Posterior cingulate gyrus (tissue), 11 donors: Measurements from ENCODE around the gene CHMP1A.
"Not testable (repeated sequence)": the region's sequence is repeated elsewhere in the genome, so short reads cannot be mapped to it uniquely, and the experiment has no call there.

Experiments
- DNase-seq, 10 donors: peaks; one replicate each; pipeline versions ENCODE4 v3.0.0 to v3.0.0-alpha.2; 2020 to 2021; ENCODE audit warnings: mixed read lengths in 3 of 10
- intact Hi-C: fragments of 100-400 bp; cut with DNase I; formaldehyde crosslinking; loops from one replicate; pipeline ENCODE4 v1.15.1; 2023

CHMP1A gene

DNA sequence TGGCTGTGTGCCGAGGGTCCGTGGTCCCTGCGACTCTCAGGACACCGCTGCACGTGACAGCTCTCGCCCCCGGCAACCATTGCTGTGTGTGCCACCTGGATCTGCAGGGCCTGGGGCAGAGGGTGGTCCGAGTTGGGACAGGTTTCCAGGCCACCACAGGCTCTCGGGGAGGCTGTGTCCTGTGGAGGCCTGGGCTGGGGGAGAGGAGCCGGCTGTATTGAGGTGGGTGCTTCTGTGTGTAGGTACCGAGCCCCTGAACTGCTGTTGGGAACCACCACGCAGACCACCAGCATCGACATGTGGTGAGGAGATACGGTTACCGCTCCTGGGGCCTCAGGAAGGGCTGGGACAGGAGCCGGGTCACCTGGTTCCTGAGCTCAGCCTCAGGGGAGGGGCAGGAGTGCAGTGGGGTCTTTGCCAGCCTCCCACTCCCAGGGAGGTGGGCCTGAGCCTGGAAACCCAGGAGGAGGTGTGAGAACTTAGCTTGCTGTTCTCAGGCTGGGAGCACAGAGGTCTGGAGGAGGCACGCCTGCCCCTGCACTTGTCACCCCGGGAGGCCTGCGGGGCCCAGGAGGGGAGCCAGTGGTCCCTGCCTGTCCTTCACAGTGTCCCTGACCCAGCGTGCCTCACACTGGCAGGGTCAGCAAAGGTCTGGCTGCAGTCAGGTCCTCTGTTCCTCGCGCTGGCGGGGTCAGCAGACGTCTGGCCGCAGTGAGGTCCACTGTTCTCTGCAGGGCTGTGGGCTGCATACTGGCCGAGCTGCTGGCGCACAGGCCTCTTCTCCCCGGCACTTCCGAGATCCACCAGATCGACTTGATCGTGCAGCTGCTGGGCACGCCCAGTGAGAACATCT lies 36.6 kb upstream of the CHMP1A start:
- DNase-seq = peak in 3 of 10 donors; percentile 73 to 85 (median 79)
- intact Hi-C loops = no loop called here

DNA sequence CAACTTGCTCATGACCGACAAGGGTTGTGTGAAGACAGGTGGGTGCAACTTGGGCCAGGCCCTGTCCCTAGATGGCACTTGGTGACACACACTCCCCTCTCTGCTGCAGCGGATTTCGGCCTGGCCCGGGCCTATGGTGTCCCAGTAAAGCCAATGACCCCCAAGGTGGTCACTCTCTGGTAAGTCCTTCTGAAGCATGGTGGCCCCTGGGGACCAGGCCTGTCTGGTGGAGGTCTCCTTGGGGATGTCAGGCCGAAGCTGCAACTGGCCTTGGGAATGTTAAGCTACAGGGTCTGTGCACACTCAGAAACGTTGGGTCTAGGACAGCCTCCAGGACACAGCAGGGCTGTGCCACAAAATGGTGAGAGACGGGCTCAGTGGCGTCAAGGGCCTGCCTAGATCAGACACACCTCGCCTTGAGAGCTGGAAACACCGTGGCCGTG lies 35.8 kb upstream of the CHMP1A start:
- DNase-seq = peak in 3 of 10 donors; percentile 35 to 67 (median 42)
- intact Hi-C loops = no loop called here

DNA sequence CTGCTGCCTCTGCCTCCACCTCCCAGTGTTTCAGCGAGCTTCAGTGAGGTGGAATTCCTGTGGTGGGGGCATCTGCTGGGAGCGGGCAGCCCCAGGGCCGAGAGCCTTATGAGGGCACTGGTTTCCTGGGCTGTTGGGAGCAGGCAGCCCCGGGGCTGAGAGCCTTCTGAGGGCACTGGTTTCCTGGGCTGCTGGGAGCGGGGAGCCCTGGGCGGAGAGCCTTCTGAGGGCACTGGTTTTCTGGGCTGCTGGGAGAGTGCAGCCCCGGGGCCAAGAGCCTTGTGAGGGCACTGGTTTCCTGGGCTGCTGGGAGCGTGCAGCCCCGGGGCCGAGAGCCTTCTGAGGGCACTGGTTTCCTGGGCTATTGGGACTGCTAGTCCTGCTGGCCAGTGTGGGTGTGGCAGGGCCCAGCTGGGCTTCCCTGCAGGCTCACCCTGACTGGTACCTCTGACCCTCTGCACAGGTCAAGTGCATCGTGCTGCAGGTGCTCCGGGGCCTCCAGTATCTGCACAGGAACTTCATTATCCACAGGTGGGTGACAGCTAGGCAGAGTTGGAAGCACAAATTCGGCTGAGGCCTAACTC lies 34.6 kb upstream of the CHMP1A start:
- intact Hi-C loops = no loop called here

DNA sequence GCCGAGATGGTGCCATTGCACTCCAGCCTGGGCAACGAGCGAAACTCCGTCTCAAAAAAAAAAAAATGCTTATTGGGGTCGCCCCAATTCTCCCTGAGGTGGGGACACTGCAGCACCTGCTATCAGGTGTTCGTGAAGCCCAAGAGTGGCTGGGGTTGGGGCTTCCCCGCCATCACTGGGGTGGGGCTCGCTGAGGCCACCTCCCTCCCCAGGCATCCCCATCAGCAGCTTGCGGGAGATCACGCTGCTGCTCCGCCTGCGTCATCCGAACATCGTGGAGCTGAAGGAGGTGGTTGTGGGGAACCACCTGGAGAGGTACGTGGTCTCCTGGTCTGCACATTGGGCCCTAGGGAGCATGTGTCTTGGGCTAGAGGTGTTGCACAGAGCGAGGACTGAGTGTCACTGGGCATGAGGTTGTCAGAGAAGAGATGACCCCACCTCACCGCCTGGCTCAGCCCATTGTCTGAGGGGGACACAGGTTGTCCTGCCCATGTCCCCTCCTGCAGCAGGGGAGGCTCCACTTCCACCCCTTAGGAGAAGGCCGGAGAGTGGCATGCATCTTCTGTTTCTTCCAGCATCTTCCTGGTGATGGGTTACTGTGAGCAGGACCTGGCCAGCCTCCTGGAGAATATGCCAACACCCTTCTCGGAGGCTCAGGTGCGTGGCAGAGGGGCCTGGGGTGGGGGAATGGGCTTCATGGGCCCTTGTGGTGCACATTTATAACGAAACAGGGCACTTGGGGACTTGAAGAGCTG lies 33.9 kb upstream of the CHMP1A start:
- DNase-seq = peak in 3 of 10 donors; percentile 41 to 73 (median 57)
- intact Hi-C loops = no loop called here

More for the DNA sequence above, 34.6 kb upstream of the CHMP1A start:
- peak in 3 of 10 donors; percentile 19 to 59 (median 45) for DNase-seq

DNA sequence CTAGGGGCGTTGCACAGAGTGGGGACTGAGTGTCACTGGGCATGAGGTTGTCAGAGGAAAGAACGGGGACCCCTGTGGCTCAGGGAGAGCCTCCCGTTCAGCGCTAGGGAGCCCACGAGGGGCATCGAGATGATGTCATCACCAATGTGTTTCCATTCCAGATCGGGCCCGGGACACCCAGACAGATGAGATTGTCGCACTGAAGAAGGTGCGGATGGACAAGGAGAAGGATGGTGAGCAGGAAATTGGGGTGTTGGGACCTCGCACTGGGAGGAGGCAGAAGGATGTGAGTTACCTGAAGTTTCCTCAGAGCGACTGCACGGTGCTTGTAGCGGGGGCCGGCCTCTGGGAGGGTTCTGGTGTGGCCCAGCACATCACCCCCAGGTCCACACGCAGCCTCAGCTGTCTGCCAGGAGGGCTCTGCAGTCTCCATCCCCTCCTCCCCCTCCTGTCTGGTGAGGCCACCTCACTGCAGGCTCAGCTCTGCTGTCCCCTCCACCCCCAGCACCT lies 32.9 kb upstream of the CHMP1A start:
- intact Hi-C loops = no loop called here
- peak in 3 of 10 donors; percentile 31 to 74 (median 38) for DNase-seq

DNA sequence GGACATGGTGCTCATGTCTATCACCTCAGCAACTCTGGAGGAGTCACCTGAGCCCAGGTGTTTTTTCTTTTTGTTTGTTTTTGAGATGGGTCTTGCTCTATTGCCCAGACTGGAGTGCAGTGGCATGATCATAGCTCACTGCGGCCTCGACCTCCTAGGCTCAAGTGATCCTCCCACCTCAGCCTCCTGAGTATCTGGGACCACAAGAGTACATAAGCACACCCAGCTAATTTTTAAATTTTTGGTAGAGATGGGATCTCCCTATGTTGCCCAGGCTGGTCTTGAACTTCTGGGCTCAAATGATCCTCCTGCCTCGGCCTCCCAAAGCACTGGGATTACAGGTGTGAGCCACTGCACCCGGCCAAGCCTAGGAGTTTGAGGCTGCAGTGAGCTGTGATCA lies 32.1 kb upstream of the CHMP1A start:
- peak in 3 of 10 donors; percentile 16 to 53 (median 17) for DNase-seq
- intact Hi-C loops = not testable (repeated sequence)

DNA sequence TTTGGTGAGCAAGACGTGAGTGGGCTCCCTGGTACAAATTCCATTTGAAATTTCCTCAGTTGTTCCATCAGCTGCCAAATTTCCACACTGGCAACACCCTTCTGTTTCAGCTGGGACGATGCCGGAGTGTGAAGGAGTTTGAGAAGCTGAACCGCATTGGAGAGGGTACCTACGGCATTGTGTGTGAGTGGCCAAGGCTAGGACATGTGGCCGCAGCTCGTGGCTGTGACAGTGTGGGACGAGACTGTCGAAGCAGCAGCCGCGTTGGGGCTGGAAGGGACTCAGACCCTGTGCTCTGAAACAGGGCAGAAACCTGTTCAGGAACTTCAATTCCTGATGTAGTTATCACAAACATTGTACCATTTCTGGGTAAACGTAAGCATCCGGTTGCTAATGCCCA lies 31.6 kb upstream of the CHMP1A start:
- peak in 2 of 10 donors; percentile 35 to 70 for DNase-seq
- intact Hi-C loops = no loop called here

DNA sequence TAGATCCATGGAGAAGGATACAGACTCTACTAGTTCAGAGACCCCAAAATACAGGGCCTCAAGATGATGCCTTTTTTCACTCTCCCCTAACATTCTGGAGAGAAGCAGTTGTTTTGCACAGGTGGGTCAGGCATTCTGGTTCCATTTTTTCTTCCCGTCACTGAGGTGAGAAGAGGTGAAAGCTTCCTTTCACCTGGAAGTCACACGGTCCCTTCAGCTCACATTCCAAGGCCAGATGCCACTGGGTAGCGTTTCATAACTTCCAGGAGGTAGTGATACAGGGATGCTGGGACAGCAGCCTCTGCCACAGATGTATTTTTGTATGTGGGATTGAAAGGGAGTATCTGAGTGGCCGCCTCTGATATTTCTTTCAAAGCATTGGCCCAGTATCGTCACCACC lies 30.9 kb upstream of the CHMP1A start:
- DNase-seq = peak in 1 of 10 donors; percentile 22

DNA sequence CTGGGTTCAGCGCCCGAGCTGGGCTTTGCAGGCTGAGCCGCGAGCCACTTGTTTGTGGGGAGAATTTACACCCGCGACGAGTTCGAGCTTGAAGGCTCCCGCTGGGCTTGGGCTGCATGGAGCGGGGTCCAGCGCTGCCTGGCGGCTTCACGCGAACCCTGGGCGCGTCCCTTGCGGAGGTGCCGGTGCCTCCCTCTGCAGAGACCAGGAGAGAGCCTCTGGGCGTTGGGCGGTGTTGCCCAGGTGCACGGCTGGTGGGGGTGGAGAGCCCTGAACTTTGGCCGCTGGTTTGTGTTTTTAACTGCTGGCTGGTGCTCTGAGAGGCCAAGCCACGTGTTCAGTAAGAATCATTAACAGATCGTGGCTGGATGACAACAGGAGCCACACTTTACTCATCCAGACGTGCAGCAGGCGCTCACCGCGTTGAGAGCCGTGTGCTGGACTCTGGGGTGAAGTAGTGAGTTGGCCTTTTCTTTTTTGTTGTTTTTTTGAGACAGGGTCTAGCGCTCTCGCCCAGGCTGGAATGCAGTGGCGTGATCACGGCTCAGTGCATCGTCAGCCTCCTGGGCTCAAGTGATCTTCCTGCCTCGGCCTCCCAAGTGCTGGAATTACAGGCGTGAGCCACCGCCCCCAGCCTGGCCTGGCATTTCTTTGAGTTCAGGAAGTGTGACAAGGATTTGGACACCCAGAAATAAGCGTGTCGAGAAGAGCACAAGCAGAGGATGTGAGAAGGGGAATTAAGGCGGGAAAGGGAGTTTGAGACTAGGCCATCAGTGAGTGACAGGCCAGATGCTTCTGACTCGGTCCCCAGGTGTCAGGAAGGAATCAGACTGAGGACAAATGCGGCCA lies 29.8 kb upstream of the CHMP1A start:
- DNase-seq = peak in 3 of 10 donors; percentile 58 to 70 (median 60)

More for the DNA sequence above, 30.9 kb upstream of the CHMP1A start:
- intact Hi-C loops = no loop called here

DNA sequence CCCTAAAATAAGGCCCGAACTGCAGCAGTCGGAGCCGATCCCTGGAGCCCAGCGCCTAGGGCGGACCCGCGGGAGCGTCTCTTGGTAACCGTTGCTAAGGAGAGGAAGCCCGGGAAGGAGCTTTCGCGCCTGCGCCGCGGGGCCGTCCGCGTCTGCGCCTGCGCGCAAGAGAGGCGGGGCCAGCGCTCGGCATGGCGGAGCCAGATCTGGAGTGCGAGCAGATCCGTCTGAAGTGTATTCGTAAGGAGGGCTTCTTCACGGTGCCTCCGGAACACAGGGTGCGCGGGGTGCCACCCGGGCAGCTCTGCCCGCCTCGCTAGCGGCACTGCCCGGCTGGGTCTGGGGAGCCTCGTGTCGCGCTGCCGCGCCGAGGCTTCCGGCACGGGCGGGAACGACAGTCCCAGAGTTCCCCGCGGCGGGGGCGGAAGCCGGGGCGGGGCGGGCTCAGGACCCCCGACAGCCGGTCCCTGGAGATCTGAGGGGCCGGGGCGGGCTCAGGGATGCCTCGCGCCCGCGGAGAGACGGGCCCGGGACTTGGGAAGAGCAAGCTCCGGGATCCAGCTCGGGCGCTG lies 29.1 kb upstream of the CHMP1A start, which contains the start of gene CDK10:
Gene CDK10, plus strand, starts transcription at position 170 of the 572 bp plus-strand sequence. Its CDS starts 22 bp downstream, at position 192.
- peak; percentile 82 to 99 (median 91) for DNase-seq
- intact Hi-C loops = loop anchor here (2.0 kb wide), 1 partner anchor 14 kb away; the partner anchor contains the start of gene SPATA2L

More for the DNA sequence above, 29.8 kb upstream of the CHMP1A start:
- intact Hi-C loops = loop anchor here (2.0 kb wide), 1 partner anchor 13 kb away; the partner anchor contains the start of gene SPATA2L

DNA sequence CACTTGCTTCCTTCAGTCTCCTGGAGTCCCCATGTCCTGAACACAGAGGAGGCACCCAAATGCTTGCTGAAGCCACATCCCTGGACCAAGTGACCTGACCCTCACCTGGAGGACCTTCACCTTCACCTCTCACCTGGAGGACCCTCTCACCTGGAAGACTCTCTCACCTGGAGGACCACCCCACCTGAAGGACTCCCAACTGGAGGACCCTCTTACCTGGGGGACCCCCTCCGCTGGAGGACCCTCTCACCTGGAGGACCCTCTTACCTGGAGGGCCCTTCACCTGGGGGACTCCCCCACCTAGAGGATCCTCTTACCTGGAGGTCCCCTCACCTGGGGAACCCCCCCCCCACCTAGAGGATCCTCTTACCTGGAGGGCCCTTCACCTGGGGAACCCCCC lies 28.4 kb upstream of the CHMP1A start:
- DNase-seq = peak in 3 of 10 donors; percentile 14 to 76 (median 61)
- intact Hi-C loops = loop anchor here (2.0 kb wide), 1 partner anchor 15 kb away; the partner anchor contains the start of gene SPATA2L

DNA sequence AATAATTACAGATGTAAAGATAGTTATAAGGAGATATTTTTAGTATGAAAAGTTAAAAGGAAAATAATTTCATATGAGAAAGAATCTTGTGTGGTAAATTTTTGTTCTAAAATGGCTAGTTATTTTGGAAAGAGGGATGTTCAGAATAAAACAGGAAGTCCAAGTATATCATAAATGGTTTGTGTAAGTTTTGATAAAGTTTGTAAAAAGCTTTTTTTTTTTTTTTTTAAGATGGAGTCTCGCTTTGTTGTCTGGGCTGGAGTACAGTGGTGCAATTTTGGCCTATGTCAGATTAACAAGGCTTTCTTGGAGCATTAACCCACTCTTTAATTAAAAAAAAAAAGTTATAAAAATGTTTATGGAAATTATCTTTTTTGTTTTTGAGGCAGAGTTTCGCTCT lies 20.8 kb upstream of the CHMP1A start:
- DNase-seq = no peak
- intact Hi-C loops = no loop called here

DNA sequence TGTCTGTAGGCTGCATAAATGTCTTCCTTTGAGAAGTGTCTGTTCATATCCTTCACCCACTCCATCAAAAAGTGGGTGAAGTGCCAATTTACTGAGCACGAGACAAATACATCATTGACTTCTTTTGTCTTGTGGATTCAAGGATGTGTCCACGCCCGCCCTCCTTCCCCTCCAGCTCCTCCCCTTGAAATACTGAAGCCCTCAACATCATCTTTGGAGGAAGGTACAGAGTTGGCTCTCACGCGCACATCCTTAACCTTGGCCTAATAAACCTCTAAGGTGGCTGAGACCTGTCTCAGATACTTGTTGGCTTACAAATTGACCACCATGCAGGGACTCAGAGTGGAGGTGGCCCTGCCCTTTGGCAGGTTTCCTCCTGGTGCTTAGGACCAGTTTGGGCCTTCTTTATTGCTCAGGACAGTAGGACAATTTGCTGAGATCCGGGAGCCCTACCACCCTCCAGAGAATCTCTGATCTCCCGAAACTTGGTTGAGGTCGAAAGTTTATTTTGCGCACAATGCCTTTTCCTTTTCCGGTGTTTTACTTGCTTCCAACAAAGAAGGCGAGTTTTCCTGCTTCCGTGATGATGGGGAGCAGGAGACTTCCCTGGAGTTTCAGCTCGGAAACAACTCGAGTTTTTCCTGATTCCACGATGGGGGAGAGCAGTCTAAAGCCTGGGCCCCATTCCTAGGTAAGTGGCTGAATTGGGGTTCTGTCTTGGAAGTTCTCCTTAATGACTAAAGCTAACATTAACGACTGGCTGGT lies 14.9 kb upstream of the CHMP1A start:
- intact Hi-C loops = no loop called here
- no peak for DNase-seq

DNA sequence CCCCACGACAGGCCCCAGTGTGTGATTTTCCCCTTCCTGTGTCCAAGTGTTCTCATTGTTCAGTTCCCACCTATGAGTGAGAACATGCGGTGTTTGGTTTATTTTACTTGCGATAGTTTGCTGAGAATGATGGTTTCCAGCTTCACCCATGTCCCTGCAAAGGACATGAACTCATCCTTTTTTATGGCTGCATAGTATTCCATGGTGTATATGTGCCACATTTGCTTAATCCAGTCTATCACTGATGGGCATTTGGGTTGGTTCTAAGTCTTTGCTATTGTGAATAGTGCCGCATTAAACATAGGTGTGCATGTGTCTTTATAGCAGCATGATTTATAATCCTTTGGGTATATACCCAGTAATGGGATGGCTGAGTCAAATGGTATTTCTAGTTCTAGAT lies 14.1 kb upstream of the CHMP1A start:
- DNase-seq, intact Hi-C loops: not testable (repeated sequence)

DNA sequence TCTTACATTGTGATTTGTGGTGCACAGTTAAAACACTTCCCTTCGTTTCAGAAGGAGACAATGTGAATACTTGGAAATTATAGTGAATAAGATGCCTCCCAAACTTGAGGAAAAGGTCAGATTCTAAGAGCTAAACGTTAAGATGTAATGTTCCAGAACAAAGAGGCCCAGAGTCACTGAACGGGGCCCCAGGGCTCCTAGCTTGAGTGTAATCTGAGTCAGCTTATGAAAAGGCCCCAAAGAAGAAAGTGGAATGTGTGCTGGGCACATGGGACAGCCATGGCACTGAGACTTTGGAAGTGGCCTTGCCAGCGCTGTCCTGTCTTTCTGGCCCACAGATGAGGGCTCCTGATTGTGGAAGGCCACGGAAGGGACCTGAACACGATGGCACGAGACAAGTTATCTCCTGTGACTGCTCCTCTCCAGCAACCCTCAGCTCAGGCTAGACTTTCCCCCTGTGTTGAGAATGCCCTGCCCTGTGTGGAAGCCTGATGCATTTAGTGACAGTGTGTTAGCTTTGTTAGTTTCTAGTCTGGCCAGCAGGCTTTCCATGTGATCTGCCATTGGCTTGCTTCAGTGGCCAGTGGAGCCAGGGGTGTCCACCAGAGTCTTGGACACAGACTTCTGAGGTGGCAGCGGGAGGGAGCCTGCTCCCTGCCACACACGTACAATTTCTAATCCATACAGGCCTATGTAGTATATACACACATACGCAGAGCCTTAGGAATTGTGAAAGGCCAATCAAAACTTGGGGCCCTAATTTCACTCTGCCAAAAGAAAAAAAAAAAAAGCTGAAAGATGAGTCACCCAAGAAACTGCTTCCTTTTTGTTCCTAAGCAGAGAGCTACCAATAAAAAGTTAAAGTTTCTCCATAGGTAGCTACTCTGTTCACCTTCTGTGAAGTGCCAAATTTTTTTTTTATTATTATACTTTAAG lies 13.3 kb upstream of the CHMP1A start:
- DNase-seq = no peak
- intact Hi-C loops = no loop called here

DNA sequence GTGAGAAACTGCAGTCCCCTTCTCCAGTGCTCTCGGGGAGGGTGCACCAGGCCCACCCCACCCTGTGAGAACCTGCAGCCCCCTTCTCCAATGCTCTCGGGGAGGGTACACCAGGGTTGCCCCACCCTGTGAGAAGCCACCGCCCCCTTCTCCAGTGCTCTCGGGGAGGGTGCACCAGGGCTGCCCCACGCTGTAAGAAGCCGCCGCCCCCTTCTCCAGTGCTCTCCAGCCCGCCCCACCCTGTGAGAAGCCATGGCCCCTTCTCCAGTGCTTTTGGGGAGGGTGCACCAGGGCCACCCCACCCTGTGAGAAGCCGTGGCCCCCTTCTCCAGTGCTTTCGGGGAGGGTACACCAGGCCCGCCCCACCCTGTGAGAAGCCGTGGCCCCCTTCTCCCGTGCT lies 12.2 kb upstream of the CHMP1A start:
- DNase-seq = no peak
- intact Hi-C loops = no loop called here

DNA sequence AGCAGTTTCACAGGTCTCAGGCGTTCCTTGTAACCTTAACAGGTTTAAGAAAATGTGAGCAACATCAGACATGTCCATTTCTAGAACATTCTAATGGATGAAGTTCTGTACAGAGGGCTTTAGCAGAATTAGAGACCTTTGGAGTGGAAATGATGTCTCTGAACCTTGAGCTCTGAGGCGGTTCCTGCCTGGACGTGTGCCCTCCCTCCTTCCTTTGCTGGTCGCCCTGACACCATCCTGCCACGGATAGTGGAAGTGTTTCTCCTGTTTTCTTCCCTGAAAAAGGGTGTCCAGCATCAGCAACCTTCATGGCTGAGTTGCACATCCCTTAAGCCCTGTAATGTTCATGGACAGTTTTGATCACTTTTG lies 11.3 kb upstream of the CHMP1A start:
- intact Hi-C loops = no loop called here

More for the DNA sequence above, 11.3 kb upstream of the CHMP1A start:
- DNase-seq = no peak
